OCI-LY7 (cell line): Measurements from ENCODE around the gene NELL1.

Experiments used
- EZH2phosphoT487 ChIP-seq: fragments of 200-600 bp; sonication (generic); IDR thresholded peaks from 2 replicates; pipeline ENCODE4 v1.6.1; 2018; ENCODE audit warnings: low read depth, borderline replicate concordance, mild to moderate bottlenecking, mixed run types, antibody characterized with exemption, low read length, moderate library complexity, mixed read lengths
- TF ChIP-seq, protein P1 (sequence below): fragments of 200-600 bp; sonication (generic); conservative IDR thresholded peaks from 2 replicates; pipeline ENCODE4 v1.5.1; 2014; ENCODE audit warnings: mild to moderate bottlenecking, antibody characterized with exemption, low read length, moderate library complexity, mixed read lengths

DNA sequence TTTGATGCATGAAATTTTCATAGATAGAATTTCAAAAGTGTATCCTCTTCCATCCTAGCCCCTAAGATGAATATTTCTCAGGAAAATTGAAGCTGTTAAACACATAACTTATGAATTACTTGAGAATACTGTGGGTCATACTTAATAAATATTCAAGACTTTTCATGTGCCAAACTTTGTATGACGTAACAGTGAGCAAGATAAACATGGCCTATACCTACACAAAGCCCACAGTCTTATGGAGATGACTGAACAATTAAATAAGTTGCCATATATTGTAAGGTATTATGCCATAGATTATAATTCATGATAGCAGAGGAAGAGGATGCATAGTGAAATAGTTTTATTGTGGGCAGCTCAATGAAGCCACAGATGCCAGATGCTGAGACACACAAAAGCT lies 902.8 kb downstream of the NELL1 start:
- TF ChIP-seq, protein P1, sequence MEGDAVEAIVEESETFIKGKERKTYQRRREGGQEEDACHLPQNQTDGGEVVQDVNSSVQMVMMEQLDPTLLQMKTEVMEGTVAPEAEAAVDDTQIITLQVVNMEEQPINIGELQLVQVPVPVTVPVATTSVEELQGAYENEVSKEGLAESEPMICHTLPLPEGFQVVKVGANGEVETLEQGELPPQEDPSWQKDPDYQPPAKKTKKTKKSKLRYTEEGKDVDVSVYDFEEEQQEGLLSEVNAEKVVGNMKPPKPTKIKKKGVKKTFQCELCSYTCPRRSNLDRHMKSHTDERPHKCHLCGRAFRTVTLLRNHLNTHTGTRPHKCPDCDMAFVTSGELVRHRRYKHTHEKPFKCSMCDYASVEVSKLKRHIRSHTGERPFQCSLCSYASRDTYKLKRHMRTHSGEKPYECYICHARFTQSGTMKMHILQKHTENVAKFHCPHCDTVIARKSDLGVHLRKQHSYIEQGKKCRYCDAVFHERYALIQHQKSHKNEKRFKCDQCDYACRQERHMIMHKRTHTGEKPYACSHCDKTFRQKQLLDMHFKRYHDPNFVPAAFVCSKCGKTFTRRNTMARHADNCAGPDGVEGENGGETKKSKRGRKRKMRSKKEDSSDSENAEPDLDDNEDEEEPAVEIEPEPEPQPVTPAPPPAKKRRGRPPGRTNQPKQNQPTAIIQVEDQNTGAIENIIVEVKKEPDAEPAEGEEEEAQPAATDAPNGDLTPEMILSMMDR = no peak
- no peak for TF ChIP-seq EZH2phosphoT487
